Activated naive CD4-positive, alpha-beta T cell treated with anti-CD3 and anti-CD28 coated beads for 36 hours (primary cell): ENCODE data around the gene ACO2. TPM values are rescaled to one million over a fixed set of nuclear protein-coding genes. Genes with fewer than 3 reads are reported as not detected.
"Not testable (repeated sequence)": the region's sequence is repeated elsewhere in the genome, so short reads cannot be mapped to it uniquely, and the experiment has no call there.

Experiments used
- CTCF ChIA-PET: fragments of 350-600 bp; sonication (Branson Sonifier 250); formaldehyde crosslinking; loops from one replicate; lab custom pipeline; 2021; ENCODE audit warnings: antibody characterized with exemption; lab: Charles Lee
- DNase-seq: peaks from one replicate; pipeline ENCODE4 v3.0.0-alpha.2; 2020
- H3K27ac Mint-ChIP-seq: one replicate; pipeline ENCODE4 v1.8.0; 2021; ENCODE audit warnings: mild to moderate bottlenecking, mixed read lengths
- H3K27me3 Mint-ChIP-seq: one replicate; pipeline ENCODE4 v1.8.0; 2021; ENCODE audit warnings: low read depth, mixed read lengths
- H3K36me3 Mint-ChIP-seq: one replicate; pipeline ENCODE4 v1.8.0; 2021; ENCODE audit warnings: low read depth, mixed read lengths
- H3K4me1 Mint-ChIP-seq: one replicate; pipeline ENCODE4 v1.8.0; 2021; ENCODE audit warnings: low read depth, mixed read lengths
- H3K4me3 Mint-ChIP-seq: one replicate; pipeline ENCODE4 v1.8.0; 2021; ENCODE audit warnings: mild to moderate bottlenecking, moderate library complexity, mixed read lengths
- H3K9me3 Mint-ChIP-seq: one replicate; pipeline ENCODE4 v1.8.0; 2021; ENCODE audit warnings: mixed read lengths
- intact Hi-C: fragments of 100-400 bp; cut with micrococcal nuclease; formaldehyde crosslinking; loops from one replicate; pipeline ENCODE4 v1.15.1; 2023
- total RNA-seq, 2 experiments: library from RNA; stranded (reverse); gene quantifications; one replicate each; pipeline ENCODE4 v1.2.3, GENCODE V29; 2021

ACO2 gene
- total RNA-seq, 2 experiments from 2014 or later = 113 to 118 TPM

GRCh38 chr22:41460071-41460470, 8.8 kb upstream of the ACO2 start:
- H3K4me3 Mint-ChIP-seq, DNase-seq, intact Hi-C loops, H3K9me3 Mint-ChIP-seq, H3K27me3 Mint-ChIP-seq: not testable (repeated sequence)
- Mint-ChIP-seq H3K36me3 (peaks cover 28% of the 10 kb centered on the region), H3K4me1 (peaks cover 13% of the 10 kb centered on the region), H3K27ac (peak overlapping the region; percentile 50)
- CTCF ChIA-PET = interaction anchor here (1.4 kb wide), 1 partner anchor 56 kb away, joined by 4 read pairs; no protein-coding TSS in a partner anchor

- Mint-ChIP-seq H3K27me3 (no peaks in the 10 kb centered on the region), H3K4me3 (no peak overlapping the region), H3K27ac (no peak overlapping the region), H3K4me1 (peaks cover 17% of the 10 kb centered on the region), H3K36me3 (peaks cover 33% of the 10 kb centered on the region), H3K9me3 (no peaks in the 10 kb centered on the region)
- intact Hi-C loops = no loop called here
- no peak for DNase-seq
- CTCF ChIA-PET = interaction anchor here (0.8 to 1.0 kb wide), 2 partner anchors 15 to 55 kb away, joined by 3 read pairs; partner anchors contain the start of gene TOB2
Measured at GRCh38 chr22:41461901-41462300, 7.0 kb upstream of the ACO2 start.

- peaks cover 62% of the 10 kb centered on the region for H3K4me1 Mint-ChIP-seq
- no peaks in the 10 kb centered on the region for H3K27me3 Mint-ChIP-seq
Measured at GRCh38 chr22:41469218-41469851, 418 bp downstream of the ACO2 start.

GRCh38 chr22:41470886-41471285, 2.0 kb downstream of the ACO2 start:
- Mint-ChIP-seq H3K4me1 (peaks cover 55% of the 10 kb centered on the region), H3K4me3 (peak overlapping the region; percentile 3), H3K27ac (no peak overlapping the region), H3K9me3 (no peaks in the 10 kb centered on the region), H3K27me3 (no peaks in the 10 kb centered on the region), H3K36me3 (peaks cover 18% of the 10 kb centered on the region)
- DNase-seq = no peak
- intact Hi-C loops = no loop called here
- CTCF ChIA-PET = no interaction called here

More at GRCh38 chr22:41469218-41469851, 418 bp downstream of the ACO2 start:
- CTCF ChIA-PET = interaction anchor here (0.6 to 1.3 kb wide), 3 partner anchors 11 to 755 kb away, joined by 3 to 5 read pairs (median 4); no protein-coding TSS in a partner anchor
- H3K27ac Mint-ChIP-seq = peak overlapping the region; percentile 96
- intact Hi-C loops = loop anchor here (1.0 to 2.0 kb wide), 6 partner anchors 21 to 519 kb away; partner anchors contain the start of genes DESI1, L3MBTL2, RANGAP1 and RBX1
- peaks cover 26% of the 10 kb centered on the region for H3K36me3 Mint-ChIP-seq
- DNase-seq = peak; percentile 53
- peak overlapping the region; percentile 75 for H3K4me3 Mint-ChIP-seq
- no peaks in the 10 kb centered on the region for H3K9me3 Mint-ChIP-seq

GRCh38 chr22:41471568-41471967, 2.7 kb downstream of the ACO2 start:
- Mint-ChIP-seq H3K4me1 (peaks cover 53% of the 10 kb centered on the region), H3K27ac (no peak overlapping the region), H3K4me3 (no peak overlapping the region), H3K9me3 (no peaks in the 10 kb centered on the region), H3K27me3 (no peaks in the 10 kb centered on the region), H3K36me3 (peaks cover 15% of the 10 kb centered on the region)
- intact Hi-C loops = no loop called here
- no peak for DNase-seq
- CTCF ChIA-PET = no interaction called here

GRCh38 chr22:41474872-41475451, 6.0 kb downstream of the ACO2 start:
- H3K36me3 Mint-ChIP-seq = no peaks in the 10 kb centered on the region
- CTCF ChIA-PET = interaction anchor here (1.3 kb wide), 1 partner anchor 42 kb away, joined by 5 read pairs; no protein-coding TSS in a partner anchor
- no peaks in the 10 kb centered on the region for H3K9me3 Mint-ChIP-seq
- no peak for DNase-seq
- no peak overlapping the region for H3K4me3 Mint-ChIP-seq
- no peak overlapping the region for H3K27ac Mint-ChIP-seq
- intact Hi-C loops = no loop called here
- peaks cover 40% of the 10 kb centered on the region for H3K4me1 Mint-ChIP-seq
- no peaks in the 10 kb centered on the region for H3K27me3 Mint-ChIP-seq

GRCh38 chr22:41478473-41478872, 9.6 kb downstream of the ACO2 start:
- Mint-ChIP-seq H3K4me1 (peaks cover 25% of the 10 kb centered on the region), H3K27me3 (no peaks in the 10 kb centered on the region), H3K9me3 (no peaks in the 10 kb centered on the region), H3K4me3 (no peak overlapping the region), H3K36me3 (peaks cover 1% of the 10 kb centered on the region), H3K27ac (no peak overlapping the region)
- CTCF ChIA-PET = interaction anchor here (0.6 to 1.3 kb wide), 2 partner anchors 39 to 483 kb away, joined by 3 to 4 read pairs; no protein-coding TSS in a partner anchor
- intact Hi-C loops = no loop called here
- DNase-seq = no peak

GRCh38 chr22:41478891-41479521, 10.1 kb downstream of the ACO2 start:
- no peak for DNase-seq
- peaks cover 23% of the 10 kb centered on the region for H3K4me1 Mint-ChIP-seq
- intact Hi-C loops = no loop called here
- H3K27ac Mint-ChIP-seq = no peak overlapping the region
- H3K9me3 Mint-ChIP-seq = no peaks in the 10 kb centered on the region
- H3K36me3 Mint-ChIP-seq = peaks cover 3% of the 10 kb centered on the region
- no peak overlapping the region for H3K4me3 Mint-ChIP-seq
- CTCF ChIA-PET = interaction anchor here (0.6 to 1.3 kb wide), 3 partner anchors 38 to 482 kb away, joined by 3 to 4 read pairs (median 3); no protein-coding TSS in a partner anchor
- H3K27me3 Mint-ChIP-seq = no peaks in the 10 kb centered on the region

GRCh38 chr22:41479671-41480396, 10.9 kb downstream of the ACO2 start:
- Mint-ChIP-seq H3K27me3 (no peaks in the 10 kb centered on the region), H3K4me1 (peaks cover 24% of the 10 kb centered on the region), H3K9me3 (no peaks in the 10 kb centered on the region), H3K36me3 (peaks cover 3% of the 10 kb centered on the region), H3K27ac (no peak overlapping the region), H3K4me3 (no peak overlapping the region)
- DNase-seq = no peak
- intact Hi-C loops = no loop called here
- CTCF ChIA-PET = interaction anchor here (0.6 to 1.3 kb wide), 3 partner anchors 37 to 68 kb away, joined by 3 to 4 read pairs (median 3); no protein-coding TSS in a partner anchor

GRCh38 chr22:41480397-41480735, 11.4 kb downstream of the ACO2 start:
- Mint-ChIP-seq H3K27ac (no peak overlapping the region), H3K36me3 (peaks cover 4% of the 10 kb centered on the region), H3K9me3 (no peaks in the 10 kb centered on the region), H3K4me3 (no peak overlapping the region), H3K27me3 (no peaks in the 10 kb centered on the region), H3K4me1 (peaks cover 24% of the 10 kb centered on the region)
- no peak for DNase-seq
- CTCF ChIA-PET = no interaction called here
- intact Hi-C loops = no loop called here

- Mint-ChIP-seq H3K4me1 (peaks cover 28% of the 10 kb centered on the region), H3K27me3 (no peaks in the 10 kb centered on the region), H3K27ac (no peak overlapping the region), H3K36me3 (peaks cover 4% of the 10 kb centered on the region), H3K9me3 (no peaks in the 10 kb centered on the region), H3K4me3 (no peak overlapping the region)
- intact Hi-C loops = no loop called here
- CTCF ChIA-PET = interaction anchor here (1.0 to 1.3 kb wide), 2 partner anchors 36 to 77 kb away, joined by 3 read pairs; no protein-coding TSS in a partner anchor
- no peak for DNase-seq
Measured at GRCh38 chr22:41481131-41481830, 12.4 kb downstream of the ACO2 start.
